ENCODE results near the gene PRDM15.

PRDM15 gene

GRCh38 chr21:41808846-41809245 is 70.3 kb downstream of the PRDM15 start:
- DNase-seq (ENCODE audit: low read depth), result no peak
- TF ChIP-seq CTCF (conservative IDR thresholded peaks at IDR 0.05; ENCODE audit: low read depth, low read length), result no peak
- no peak overlapping the region for H3K4me3 ChIP-seq (ENCODE audit: low read length)

- no peak overlapping the region for H3K4me3 ChIP-seq (ENCODE audit: low read length)
- DNase-seq (ENCODE audit: low read depth), result no peak
- TF ChIP-seq CTCF (conservative IDR thresholded peaks at IDR 0.05; ENCODE audit: low read depth, low read length), result no peak
These were observed 71.0 kb downstream of the PRDM15 start for GRCh38 chr21:41808094-41808493.

- DNase-seq (ENCODE audit: low read depth), result no peak
- no peak for TF ChIP-seq CTCF (conservative IDR thresholded peaks at IDR 0.05; ENCODE audit: low read depth, low read length)
- H3K4me3 ChIP-seq (ENCODE audit: low read length), result no peak overlapping the region
These were observed 72.4 kb downstream of the PRDM15 start for GRCh38 chr21:41806773-41807172.

GRCh38 chr21:41805643-41806042 is 73.5 kb downstream of the PRDM15 start:
- no peak for DNase-seq (ENCODE audit: low read depth)

GRCh38 chr21:41805038-41805437 is 74.1 kb downstream of the PRDM15 start:
- TF ChIP-seq CTCF (conservative IDR thresholded peaks at IDR 0.05; ENCODE audit: low read depth, low read length), result no peak

More at GRCh38 chr21:41805643-41806042, 73.5 kb downstream of the PRDM15 start:
- no peak overlapping the region for H3K4me3 ChIP-seq (ENCODE audit: low read length)
- no peak for TF ChIP-seq CTCF (conservative IDR thresholded peaks at IDR 0.05; ENCODE audit: low read depth, low read length)

GRCh38 chr21:41804381-41804780 is 74.8 kb downstream of the PRDM15 start:
- H3K4me3 ChIP-seq (ENCODE audit: low read length), result no peak overlapping the region
- TF ChIP-seq CTCF (conservative IDR thresholded peaks at IDR 0.05; ENCODE audit: low read depth, low read length), result no peak
- no peak for DNase-seq (ENCODE audit: low read depth)

More at GRCh38 chr21:41805038-41805437, 74.1 kb downstream of the PRDM15 start:
- H3K4me3 ChIP-seq (ENCODE audit: low read length), result no peak overlapping the region
- no peak for DNase-seq (ENCODE audit: low read depth)

GRCh38 chr21:41803316-41803715 is 75.8 kb downstream of the PRDM15 start:
- DNase-seq (ENCODE audit: low read depth), result no peak
- H3K4me3 ChIP-seq (ENCODE audit: low read length), result no peak overlapping the region
- no peak for TF ChIP-seq CTCF (conservative IDR thresholded peaks at IDR 0.05; ENCODE audit: low read depth, low read length)

Data from retinal pigment epithelial cell (primary cell).